GM13977 (cell line): ENCODE measurements around the gene ACOT7.

Experiments used
- DNase-seq: peaks from one replicate; pipeline ENCODE4 v3.0.0; 2012; ENCODE audit warnings: low spot score
- in situ Hi-C: fragments of 300-500 bp; cut with MboI; formaldehyde crosslinking; loops from one replicate; pipeline ENCODE4 v1.12.0; 2022; ENCODE audit warnings: low sequenced_read_pairs, low pct_unique_long_range_greater_than_20kb, mixed read lengths, inconsistent platforms; ENCODE audit not compliant: unreplicated experiment
- TF ChIP-seq, protein P1 (sequence below): IDR thresholded peaks from 2 replicates; pipeline ENCODE4 v1.5.1; 2012; ENCODE audit warnings: mild to moderate bottlenecking, control low read depth; ENCODE audit not compliant: insufficient read depth; ENCODE audit errors: extremely low read depth, missing control alignments

The ACOT7 gene

DNA sequence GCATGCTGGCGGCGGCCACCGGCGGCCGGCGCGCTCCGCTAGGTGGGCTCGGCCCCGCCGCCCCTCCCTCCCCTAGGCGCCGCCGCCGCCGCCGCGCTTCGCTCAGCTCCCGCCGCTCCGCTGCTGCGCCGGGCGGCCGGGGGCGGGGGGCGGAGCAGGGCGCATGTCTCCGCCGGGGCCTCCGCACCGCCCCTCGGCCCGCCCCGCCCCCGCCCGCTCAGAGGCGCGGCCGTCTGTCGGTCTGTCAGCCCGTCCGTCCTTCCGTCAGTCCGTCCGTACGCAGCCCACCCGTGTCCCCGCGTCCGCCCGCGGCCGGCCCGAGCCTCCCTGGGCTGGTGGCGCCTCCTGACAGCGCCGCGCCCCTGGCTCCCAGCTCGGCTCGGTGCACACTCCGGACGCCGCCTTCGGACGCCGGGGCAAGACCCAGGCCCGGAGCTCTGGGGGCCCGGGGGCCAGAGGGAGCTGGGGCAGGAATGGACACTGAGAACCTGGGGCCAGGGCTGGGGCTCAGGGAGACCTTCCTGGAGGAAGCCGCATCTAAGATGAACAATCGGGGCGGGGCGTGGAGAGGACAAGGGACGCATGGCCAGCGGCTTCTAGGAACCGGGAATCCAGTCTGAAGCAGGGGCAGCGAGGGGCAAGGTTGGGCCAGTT is 132.5 kb downstream of the ACOT7 start, which contains the start of gene GPR153:
GPR153 (minus strand) TSS at position 138 of the 654 bp plus-strand sequence. CDS start 6,193 bp downstream, outside the sequence.
- DNase-seq, result peak; percentile 90
- in situ Hi-C loops, result no loop called here
- TF ChIP-seq, protein P1, sequence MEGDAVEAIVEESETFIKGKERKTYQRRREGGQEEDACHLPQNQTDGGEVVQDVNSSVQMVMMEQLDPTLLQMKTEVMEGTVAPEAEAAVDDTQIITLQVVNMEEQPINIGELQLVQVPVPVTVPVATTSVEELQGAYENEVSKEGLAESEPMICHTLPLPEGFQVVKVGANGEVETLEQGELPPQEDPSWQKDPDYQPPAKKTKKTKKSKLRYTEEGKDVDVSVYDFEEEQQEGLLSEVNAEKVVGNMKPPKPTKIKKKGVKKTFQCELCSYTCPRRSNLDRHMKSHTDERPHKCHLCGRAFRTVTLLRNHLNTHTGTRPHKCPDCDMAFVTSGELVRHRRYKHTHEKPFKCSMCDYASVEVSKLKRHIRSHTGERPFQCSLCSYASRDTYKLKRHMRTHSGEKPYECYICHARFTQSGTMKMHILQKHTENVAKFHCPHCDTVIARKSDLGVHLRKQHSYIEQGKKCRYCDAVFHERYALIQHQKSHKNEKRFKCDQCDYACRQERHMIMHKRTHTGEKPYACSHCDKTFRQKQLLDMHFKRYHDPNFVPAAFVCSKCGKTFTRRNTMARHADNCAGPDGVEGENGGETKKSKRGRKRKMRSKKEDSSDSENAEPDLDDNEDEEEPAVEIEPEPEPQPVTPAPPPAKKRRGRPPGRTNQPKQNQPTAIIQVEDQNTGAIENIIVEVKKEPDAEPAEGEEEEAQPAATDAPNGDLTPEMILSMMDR, result no peak

- TF ChIP-seq, protein P1, result no peak
- in situ Hi-C loops, result no loop called here
- peak; percentile 73 for DNase-seq
Observed at GRCh38 chr1:6260433-6260934, 133.1 kb downstream of the ACOT7 start.

DNA sequence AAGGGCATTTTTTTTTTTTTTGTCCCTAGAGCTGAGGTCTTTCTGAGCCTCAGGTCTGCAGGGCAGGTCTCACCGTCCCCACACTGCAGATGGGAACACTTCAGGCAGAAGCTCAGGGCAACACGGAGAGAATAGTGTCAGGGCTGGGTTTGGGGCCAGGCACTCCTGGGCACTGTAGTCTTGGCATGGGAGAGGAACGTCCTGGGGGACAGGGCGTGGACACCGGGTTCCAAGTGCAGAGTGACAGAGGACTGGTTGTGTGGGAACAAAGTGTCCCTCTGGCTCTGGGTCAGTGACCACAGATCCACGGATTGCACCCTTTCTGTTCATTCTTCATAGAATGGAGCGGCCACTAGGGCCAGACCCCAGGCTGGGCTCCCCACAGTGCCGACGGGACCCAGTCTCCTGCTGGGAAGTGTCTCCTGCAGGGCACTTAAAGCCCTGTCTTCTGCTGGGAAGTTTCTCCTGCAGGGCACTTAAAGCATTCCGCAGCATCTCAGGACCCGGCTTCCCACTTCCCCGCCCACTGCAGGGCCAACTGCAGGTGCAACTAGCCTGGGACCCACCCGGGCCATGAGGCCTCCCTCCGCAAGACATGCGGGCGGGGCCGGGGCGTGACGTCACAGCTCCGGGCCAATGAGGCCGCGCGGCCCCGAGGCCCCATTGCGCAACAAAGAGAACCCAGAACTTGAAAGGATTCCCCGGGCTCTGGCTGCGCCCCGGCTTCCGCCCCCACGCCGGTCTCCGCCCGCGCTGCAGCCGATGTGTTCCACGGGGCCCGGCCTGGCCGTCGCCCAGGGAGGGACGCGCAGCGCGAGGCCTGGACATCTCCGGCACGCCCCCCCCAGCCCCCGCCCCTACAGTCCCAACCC is 133.8 kb downstream of the ACOT7 start:
- peak; percentile 94 for DNase-seq
- in situ Hi-C loops, result no loop called here
- TF ChIP-seq, protein P1, result no peak

GRCh38 chr1:6258675-6259074 is 134.9 kb downstream of the ACOT7 start:
- DNase-seq, result no peak
- in situ Hi-C loops, result no loop called here
- TF ChIP-seq, protein P1, result no peak

DNA sequence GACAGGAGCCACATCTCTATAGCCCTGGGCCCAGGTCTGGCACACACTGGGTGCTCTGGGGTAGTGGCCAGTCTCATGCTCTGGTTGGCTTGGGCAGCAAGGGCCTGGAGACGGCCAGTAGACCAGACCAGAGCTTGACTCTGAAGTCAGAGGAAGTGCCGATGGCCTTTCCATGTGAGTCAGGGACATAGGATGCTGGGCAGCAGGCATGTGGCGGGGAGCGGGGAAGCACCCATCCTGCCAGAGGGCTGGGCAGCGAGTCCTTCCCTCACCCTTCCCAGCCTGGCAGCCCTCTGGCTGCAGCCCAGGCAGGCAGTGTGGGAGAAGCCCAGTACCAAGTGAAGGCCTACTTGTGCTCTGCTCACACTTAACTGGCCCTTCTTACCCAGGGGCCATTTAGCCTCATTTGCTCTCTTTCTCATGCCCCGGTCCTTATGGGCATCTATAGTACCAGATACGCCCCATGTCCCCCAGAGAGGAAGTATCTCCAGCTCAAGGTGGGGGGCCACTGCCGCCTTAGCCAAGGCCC is 136.0 kb downstream of the ACOT7 start:
- TF ChIP-seq, protein P1, result no peak
- in situ Hi-C loops, result no loop called here
- DNase-seq, result no peak

GRCh38 chr1:6256645-6257044 is 136.9 kb downstream of the ACOT7 start:
- in situ Hi-C loops, result no loop called here
- no peak for DNase-seq
- TF ChIP-seq, protein P1, result no peak
